ENCODE measurements around the gene PPIB.
"Not testable (repeated sequence)": the region's sequence is repeated elsewhere in the genome, so short reads cannot be mapped to it uniquely, and the experiment has no call there.

PPIB gene

DNA sequence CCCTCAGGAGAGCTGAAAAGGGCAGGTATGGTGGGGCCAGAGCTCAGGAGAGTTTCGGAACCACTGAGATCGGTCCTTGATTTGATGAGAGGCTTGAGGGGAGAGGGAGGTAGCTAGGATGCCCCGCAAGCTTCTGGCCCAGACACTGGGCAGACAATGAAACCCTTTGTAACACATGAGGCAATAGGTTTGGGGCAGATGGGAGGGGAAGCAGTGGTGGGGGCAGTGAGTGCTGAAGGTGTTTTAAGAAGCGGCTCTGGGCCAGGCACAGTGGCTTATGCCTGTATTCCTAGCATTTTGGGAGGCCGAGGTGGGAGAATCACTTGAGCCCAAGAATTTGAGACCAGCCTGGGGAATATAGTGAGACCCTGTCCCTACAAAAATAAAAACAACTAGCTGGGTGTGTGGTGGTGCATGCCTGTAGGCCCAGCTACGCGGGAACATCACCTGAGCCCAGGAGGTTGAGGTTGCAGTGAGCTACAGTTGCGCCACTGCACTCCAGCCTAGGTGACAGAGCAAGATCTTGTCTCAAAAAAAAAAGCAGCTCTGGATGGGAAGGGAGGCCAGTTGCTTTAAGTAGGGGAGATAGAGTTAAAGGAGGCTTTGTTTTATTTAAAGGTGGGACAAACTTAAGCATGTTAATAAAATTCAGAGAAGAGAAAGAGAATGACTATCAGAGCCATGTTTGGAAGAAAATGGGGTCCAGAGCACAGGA, 20.9 kb downstream of the PPIB start:
- no peak for DNase-seq (ENCODE audit: low spot score)

DNA sequence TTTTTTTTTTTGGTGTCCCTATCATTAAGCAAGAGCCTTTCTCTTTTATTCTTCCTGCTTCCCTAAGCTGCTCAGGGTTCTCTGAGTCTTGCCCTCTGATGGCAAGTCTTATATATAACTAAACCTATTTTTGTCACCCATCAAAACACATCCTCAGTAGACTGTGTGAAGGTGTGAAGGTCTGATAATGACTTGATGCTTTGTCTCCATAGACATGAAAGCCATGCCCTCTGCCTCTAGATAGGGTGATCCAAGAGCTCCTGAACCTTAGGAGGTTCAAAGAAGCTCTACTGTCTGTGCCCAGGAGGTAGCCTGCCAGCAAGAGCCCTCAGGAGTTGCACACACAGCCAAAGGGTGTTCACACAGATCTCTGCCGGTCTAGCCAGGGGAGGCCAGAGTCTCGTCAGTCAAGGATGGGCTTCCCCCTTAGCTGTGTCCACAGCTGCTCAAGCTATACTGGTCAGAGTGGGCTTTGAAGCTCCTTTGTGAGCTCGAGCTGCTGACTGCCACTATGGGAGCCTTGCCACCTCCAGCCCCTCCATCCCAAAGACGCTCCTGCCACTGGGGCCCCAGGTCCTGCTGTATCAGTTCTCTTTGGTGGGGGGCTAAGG, 24.4 kb downstream of the PPIB start:
- no peak for DNase-seq (ENCODE audit: low spot score)

DNA sequence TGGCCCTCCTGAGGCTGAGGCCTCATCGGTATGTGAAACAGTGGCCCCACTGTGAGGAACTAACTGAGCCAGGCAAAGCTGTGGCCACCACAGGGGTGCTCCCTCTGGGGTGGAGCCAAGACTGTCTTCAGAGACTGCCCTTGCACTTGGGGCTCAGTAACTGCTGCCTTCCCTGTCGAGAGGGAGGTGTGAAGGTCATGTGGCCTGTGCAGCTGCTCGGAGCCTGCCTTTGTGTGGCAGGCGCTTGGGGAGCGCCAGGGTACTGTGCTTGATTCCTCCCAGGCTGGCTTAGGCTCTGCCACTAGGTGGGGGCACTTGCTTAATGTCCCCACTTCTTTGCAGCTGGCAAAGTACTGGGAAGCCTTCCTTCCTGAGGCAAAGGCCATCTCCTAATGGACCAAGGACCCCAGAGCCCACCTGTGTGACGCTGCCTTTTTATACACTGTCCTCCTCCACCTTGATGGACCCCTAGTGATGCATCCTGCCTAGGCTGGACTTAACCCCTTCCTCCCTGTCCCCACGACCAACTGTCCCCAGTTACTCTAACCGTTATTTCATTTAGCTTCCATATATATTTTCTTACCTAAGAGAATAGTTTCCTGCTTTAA, 25.5 kb downstream of the PPIB start:
- DNase-seq (ENCODE audit: low spot score), result no peak

DNA sequence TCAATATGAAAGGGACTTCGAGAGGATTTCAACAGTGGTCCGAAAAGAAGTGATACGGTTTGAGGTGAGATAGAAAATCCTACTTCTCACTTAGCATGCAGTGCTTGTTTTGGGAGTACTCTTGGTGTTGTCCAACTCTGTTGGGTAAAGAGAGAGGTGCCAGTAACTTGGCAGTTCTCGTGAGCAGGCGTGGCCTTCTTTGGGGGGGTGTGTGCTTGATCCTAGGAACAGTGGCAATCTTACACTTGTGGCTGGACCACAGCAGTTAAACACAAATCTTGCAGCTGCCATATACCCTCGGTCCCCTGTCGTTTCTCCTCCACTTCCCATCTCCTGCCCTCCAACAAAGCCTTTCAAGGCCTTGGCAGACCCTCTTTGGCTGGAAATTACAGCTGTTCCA, 26.5 kb downstream of the PPIB start:
- DNase-seq (ENCODE audit: low spot score), result no peak

DNA sequence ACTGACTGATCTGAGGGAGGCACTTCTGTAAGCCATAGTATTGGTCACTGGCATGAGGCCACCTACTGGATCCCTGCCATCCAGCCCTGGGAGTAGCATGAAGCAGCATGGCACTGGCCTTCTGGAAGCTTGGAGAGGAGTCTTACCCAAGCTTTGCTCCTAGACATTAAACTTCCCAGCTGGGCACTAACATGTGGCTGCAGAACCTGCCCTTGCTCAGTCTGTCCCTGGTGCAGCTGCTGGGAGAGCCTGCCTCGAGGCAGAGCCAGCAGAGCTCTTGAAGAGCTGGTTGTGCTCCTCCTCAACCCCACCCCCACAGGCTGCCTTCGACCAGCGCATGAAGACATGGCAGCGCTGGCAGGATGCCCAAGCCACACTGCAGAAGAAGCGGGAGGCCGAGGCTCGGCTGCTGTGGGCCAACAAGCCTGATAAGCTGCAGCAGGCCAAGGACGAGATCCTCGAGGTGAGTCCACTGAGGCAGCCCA, 28.4 kb downstream of the PPIB start:
- DNase-seq (ENCODE audit: low spot score), result no peak

DNA sequence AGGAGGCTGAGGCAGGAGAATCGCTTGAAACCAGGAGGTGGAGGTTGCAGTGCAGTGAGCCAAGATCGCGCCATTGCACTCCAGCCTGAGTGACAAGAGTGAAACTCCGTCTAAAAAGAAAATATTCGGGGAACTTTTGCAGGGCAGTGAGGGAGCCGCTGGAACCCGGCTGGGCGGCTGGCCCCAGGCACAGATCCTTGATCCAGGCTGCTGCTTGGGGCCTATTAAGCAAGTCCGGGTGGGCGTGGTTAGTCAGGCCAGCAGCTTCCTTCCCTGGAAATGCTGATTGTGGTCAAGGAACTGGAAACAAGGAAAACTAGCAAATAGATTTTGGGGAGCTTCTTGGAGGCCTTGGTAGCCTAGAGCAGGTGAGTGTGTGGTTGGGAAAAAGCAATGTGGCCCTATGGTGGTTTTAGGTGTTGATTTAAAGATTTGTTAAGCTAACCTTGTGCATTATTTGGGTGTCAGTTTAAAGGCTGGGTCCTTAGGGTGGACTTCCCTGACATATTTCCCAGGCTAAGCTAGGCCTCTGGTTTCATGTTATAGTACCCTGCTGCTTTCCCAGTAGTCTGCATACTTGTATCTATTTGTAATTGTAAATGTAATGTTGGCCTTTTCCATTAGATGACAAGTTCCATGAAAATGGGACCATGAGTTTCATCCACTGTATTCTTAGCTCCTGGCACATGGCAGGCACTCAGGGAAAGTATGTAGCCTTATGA, 29.0 kb downstream of the PPIB start:
- DNase-seq (ENCODE audit: low spot score), result no peak

DNA sequence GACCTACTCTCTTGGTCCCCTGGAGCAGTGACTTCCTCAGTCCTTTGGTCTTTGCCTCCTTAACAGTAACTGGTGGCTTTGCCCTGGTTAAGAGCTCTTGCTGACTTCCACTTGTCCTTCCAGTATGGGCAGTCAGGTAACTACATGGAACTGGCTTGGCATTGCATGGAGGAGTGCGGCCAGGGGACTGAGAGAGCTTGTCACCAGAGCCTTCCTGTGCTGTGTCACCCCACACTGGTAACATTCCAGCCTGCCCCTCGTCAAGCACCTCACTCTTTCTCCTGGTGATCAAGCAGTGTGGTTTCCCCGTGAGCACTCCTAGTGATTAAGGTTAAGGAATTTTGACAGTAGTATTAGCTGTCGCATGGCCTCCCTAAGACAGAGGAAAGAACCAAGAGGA, 30.6 kb downstream of the PPIB start:
- no peak for DNase-seq (ENCODE audit: low spot score)

DNA sequence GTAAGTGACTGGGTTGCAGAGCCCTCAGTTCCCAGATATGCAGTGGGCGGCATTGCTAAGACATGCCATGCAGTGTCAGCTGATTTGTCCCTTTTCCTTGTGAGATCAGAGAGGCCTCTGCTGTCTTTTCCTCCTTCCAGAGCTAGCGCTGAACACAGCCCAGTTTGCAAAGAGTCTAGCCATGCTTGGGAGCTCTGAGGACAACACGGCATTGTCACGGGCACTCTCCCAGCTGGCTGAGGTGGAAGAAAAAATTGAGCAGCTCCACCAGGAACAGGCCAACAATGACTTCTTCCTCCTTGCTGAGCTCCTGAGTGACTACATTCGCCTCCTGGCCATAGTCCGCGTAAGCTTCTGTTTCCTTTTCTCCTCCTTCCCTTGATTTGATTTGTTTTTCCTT, 31.3 kb downstream of the PPIB start:
- no peak for DNase-seq (ENCODE audit: low spot score)

DNA sequence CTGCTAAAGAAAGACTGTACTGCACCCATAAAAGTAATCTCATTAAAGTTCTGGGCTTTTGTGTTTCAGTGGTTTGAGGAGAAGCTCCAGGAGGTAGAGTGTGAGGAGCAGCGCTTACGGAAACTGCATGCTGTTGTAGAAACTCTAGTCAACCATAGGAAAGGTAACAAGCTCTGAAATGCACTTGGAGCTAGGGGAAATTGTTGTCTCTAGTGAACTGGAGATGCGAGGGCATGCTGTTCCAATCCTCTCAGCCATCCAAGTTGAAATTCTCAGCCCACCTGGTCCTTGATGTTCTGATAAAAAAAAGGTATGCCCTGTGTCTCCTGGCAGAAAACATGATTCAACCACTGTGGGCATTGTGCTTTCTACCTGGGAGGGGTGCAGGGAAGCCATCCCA, 32.7 kb downstream of the PPIB start:
- DNase-seq (ENCODE audit: low spot score), result no peak

DNA sequence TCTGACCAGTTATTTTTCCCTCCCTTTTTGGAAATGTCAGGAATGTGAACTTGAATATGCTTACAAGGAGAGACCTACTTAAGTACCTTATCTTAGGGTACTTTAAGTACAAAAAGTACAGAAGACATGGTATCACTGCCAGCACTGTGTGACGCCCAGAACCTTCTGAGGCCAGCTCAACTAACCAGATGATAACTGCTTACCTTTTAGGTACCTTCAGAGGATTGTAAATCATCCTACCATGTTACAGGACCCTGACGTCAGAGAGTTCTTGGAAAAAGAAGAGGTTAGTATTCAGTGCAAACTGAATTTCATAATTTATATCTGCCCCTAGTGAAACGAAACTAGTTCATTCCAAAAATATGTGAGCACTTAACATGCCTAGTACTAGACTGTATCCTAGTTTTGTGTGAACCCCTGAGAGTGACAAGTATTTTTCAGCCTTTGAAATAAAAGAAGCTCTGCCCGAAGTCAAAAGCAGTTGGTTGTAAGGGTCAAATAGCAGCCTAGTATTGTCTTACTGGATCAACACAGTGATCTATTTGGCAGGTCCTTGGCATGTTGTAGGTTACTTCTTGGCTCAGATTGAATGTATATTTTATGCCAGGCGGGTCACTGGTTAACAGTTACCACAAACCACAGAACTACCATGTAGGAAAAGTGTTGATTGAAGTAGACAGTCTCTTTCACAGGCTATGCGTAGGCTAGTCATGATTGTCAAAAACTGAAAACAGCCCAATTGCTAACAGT, 35.1 kb downstream of the PPIB start:
- no peak for DNase-seq (ENCODE audit: low spot score)

DNA sequence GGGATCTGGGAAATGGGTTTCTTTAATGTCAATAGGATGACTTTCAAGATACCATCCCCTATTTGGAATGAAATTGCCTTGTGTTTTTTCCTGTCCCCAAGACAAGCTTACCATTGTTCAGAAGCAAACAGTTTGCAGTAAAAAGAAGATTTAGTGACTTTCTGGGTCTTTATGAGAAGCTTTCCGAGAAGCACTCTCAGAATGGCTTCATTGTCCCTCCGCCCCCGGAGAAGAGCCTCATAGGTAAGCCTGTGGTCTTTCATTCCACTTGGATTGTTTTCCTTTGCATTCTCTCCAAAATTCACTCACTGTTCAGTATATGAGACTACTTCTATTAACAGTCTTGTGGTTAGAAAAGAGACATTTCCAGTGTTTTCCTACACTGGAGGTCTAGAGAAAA, 36.8 kb downstream of the PPIB start:
- no peak for DNase-seq (ENCODE audit: low spot score)

DNA sequence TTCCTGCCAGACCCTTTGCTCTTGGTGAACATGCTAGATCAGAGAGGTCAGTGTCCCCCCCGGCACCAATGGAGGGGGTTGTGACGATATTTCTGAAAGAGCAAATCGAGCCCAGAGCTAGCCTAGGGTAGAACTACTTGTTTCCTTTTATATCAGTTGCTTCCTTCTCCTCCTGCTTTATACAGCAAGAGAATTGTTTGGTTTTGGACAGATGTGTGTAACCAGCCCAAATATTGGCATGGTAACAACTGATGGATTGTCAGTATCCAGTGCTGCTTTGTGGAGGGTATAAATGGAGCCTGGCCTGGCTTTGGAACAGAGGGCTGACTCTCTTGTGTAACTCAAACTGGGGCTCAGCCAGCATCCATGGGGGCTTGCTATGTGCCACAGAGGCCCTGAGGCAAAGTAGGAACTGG, 39.9 kb downstream of the PPIB start:
- no peak for DNase-seq (ENCODE audit: low spot score)

DNA sequence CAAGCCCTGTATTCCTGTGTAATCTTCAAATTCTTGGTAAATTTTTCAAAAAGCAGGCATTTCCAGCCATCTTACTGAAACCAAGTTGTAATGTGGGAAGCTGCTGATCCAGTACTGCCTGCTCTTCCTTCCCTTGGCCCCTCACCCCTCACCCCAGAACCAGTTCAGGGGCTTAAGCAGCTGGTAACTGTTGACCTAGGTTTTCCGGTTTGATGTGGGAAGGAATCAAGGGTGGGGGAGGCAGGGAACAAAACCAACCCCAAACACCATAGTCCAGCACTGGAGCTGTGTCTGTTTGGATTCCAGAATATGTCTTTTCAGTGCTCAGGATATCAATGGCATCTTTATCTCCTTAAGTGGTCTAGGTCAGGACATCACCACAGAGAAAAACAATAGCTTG, 40.4 kb downstream of the PPIB start:
- DNase-seq (ENCODE audit: low spot score), result no peak

DNA sequence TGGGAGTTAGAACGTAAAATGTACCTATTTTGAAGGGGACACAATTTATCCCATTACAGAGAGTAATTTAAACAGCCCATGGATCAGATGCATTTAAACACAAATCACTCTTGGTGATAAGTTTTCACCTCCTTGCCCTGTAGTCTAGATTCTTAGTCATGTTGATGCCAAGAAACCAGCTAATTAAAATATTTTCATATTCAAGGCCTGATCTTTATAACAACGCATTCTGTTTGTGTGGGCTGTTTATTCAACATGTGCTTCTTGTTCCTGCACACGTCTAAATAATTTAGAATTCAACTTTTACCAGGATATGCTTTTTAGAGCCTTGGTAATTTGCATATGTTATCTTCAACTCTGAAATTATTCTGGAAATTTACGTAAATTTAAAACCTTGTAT, 41.2 kb downstream of the PPIB start:
- no peak for DNase-seq (ENCODE audit: low spot score)

DNA sequence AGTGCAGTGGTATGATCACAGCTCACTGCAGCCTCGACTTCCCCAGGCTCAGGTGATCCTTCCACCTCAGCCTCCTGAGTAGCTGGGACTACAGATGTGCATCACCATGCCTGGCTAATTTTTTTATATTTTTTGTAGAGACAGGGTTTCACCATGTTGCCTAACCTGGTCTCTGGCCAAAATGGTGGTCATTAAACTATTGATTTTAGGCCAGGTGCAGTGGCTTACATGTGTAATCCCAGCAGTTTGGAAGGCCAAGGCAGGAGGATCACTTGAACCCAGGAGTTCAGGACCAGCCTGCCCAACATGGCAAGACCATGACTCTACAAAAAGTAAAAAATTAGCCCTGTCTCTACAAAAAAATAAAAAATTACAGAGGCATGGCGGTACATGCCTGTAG, 42.5 kb downstream of the PPIB start:
- DNase-seq (ENCODE audit: low spot score), result not testable (repeated sequence)

DNA sequence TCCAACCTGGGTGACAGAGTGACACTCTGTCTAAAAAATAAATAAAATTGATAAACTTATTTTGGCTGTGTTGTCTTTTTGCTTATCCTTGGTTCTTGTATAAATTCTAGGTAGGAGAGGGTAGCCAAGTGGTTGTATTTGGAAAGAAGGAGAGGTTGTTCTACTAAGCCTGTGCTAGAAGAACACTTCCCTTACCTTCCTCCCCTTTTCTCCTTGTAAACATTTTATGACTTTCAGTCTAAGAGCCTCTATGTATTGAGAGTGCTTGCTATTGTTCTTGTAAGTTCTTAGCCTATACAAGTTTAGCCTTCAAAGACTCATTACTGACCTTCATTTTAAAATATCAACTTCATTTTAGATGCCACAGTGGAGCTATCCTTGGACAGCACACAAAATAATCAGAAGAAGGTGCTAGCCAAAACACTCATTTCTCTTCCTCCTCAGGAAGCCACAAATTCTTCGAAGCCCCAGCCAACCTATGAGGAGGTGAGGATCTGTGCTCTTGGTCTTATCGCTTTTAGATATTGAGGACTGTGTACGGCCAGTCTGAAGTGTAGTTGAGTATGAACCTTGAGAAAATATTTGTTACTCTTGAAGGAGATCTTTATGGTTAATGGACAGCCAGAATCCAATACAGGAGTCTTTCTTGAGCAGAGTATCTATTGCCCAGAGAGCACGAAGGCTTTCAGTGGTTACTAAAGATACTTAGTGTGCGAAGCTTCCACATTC, 44.9 kb downstream of the PPIB start:
- DNase-seq (ENCODE audit: low spot score), result no peak

DNA sequence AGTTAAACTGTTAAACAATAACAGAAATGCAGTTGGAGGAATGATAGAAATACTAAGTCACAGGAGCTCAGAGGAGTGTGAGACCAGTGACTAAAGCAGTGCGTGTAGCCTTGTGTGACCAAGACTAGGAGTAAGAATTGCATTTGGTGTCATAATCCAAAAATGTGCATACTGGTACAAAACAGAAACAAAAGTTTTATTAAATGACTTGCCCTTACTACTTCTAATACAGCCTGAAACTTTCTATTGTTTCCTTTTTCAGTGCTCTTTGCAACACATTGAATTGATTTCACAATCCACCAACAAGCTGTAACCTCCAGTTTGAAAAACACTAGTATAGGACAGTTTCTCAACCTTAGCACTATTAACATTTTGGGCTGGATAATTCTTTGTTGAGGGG, 49.9 kb downstream of the PPIB start:
- DNase-seq (ENCODE audit: low spot score), result no peak

DNA sequence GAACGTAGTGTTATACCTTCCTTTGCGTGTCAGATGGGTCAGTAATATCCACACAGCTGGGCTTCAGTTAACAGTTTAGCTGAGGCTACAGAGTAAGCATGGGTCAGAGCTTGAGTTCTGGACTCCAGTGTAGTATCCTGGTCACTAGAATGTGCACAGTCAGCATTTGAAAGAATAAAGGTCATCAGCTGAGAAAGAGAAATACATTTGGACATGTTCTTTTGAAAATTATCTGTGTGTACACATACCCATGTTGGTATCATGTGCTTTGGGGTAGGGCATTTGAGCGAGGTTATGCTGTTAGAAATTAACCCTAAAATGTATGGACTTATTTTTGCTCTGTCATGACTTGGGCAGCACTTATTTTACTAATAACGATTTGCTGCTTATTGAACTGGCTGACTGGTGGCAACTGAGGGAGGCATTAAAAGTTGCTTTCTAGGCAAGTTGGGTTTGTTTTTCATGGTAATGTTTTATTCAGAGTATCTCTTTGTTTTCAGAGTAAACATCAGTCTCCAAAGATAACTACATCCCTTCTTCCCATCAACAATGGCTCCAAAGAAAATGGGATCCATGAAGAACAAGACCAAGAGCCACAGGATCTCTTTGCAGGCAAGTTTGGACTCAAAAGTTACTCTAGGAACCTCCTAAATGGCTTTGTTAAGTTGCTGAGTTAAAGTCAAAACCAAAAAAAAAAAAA, 50.6 kb downstream of the PPIB start:
- no peak for DNase-seq (ENCODE audit: low spot score)

DNA sequence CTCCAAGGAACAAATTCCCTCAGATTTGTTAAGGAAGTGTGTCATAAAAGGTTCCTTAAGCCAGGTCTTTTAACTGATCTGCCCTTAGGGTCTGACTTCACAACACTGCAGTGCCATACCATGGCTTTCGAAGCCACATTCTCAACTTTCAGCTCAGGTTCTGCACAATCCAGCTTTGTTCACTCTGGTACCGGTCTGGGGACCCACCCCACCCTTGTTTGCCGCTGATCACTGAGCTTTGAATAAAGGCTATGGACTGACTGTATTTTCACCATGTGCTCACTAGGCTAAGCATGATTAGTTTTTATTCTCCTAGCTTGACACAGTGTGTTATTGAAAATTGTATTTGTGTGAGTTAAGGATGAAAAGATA, 51.2 kb downstream of the PPIB start:
- no peak for DNase-seq (ENCODE audit: low spot score)

DNA sequence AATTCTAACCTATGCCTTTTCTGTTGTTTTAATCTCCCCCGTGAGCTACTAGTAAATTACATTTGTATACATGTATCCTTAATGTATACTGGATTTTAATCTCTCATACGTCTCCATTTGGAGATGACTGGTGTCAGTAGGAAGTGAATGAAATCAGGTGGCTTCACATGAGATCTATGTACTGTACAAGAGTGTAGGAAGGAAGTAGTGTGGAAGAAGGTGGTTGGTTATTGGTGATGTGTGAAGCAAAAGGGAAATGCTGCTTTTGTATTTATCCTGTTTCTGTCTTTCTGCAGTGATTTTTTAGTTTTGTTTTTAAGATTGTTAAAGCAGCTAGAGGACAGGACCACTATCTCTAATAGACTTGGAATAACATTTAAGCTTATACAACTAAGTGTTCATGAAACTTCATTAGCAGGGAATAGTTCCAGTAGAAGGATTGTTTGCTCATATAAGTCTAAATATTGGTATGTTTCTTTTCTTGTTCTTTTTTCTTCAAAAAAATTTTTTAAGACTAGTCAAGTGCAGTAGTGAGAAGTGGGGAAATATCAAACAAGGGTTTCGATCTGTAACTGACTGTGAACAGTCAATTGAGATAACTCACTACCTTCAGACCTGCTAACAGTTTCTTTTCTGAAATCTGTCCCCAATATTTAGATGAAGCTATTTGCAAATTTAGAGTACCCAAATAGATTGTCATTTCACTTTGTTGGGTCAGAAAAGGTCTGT, 51.7 kb downstream of the PPIB start:
- DNase-seq (ENCODE audit: low spot score), result no peak
